ENCODE results near the gene CBY3. TPM values are rescaled to one million over a fixed set of nuclear protein-coding genes. Genes with fewer than 3 reads are reported as not detected.

CBY3 gene
- total and polyA plus RNA-seq, 2 of the 13 experiments (the other 11 are each of a cell fraction or from before 2014, with no cell fraction given), result not detected

- TF ChIP-seq ZBTB33 (CRISPR knock-in tag; IDR thresholded peaks at IDR 0.05) (0 out of 2 replicates have a peak, but pooled peaks have one; percentile 10), HOXD1 (CRISPR knock-in tag; IDR thresholded peaks at IDR 0.05) (peak; percentile 51; the same call in 1 of the 2 replicates), REL (CRISPR knock-in tag; conservative IDR thresholded peaks at IDR 0.05) (peak; percentile 91), CHCHD3 (CRISPR knock-in tag; IDR thresholded peaks at IDR 0.05) (no peak), ZBED4 (CRISPR knock-in tag; IDR thresholded peaks at IDR 0.05; ENCODE audit: borderline replicate concordance) (no peak; the same call in 1 of the 2 replicates), GABPB1 (CRISPR knock-in tag; IDR thresholded peaks at IDR 0.05) (peak; percentile 94), ZNF660 (CRISPR knock-in tag; IDR thresholded peaks at IDR 0.05; ENCODE audit: borderline replicate concordance, low read depth) (no peak), ZNF556 (CRISPR knock-in tag; IDR thresholded peaks at IDR 0.05; ENCODE audit: borderline replicate concordance) (0 out of 2 replicates have a peak, but pooled peaks have one; percentile 30), PPARG (CRISPR knock-in tag; conservative IDR thresholded peaks at IDR 0.05) (no peak), TP53 (CRISPR knock-in tag; conservative IDR thresholded peaks at IDR 0.05) (no peak), ZNF800 (CRISPR knock-in tag; IDR thresholded peaks at IDR 0.05) (peak; percentile 93), HOMEZ (CRISPR knock-in tag; IDR thresholded peaks at IDR 0.05; ENCODE audit: low read depth) (peak; percentile 49; the same call in 1 of the 2 replicates), ZNF597 (CRISPR knock-in tag; IDR thresholded peaks at IDR 0.05) (no peak), RBM39 (IDR thresholded peaks at IDR 0.05; ENCODE audit: low read depth, low read length, poor library complexity, severe bottlenecking) (peak; percentile 97), ZNF337 (CRISPR knock-in tag; IDR thresholded peaks at IDR 0.05; ENCODE audit: borderline replicate concordance, low read depth) (no peak), ZSCAN25 (CRISPR knock-in tag; IDR thresholded peaks at IDR 0.05) (peak; percentile 24; the same call in 1 of the 2 replicates), NPAS2 (CRISPR knock-in tag; IDR thresholded peaks at IDR 0.05; ENCODE audit: borderline replicate concordance) (no peak)
Observed at GRCh38 chr5:179697993-179698934, 17.4 kb upstream of the CBY3 start (continued).

Data from HepG2 (cell line).